Superior temporal gyrus (tissue), 1 donor: ENCODE data around the gene MAU2.
"Not testable (repeated sequence)": the region's sequence is repeated elsewhere in the genome, so short reads cannot be mapped to it uniquely, and the experiment has no call there.

Experiments used
- DNase-seq: peaks from one replicate; pipeline ENCODE4 v3.0.0-alpha.2; 2016; ENCODE audit errors: extremely low spot score

Gene MAU2

DNA sequence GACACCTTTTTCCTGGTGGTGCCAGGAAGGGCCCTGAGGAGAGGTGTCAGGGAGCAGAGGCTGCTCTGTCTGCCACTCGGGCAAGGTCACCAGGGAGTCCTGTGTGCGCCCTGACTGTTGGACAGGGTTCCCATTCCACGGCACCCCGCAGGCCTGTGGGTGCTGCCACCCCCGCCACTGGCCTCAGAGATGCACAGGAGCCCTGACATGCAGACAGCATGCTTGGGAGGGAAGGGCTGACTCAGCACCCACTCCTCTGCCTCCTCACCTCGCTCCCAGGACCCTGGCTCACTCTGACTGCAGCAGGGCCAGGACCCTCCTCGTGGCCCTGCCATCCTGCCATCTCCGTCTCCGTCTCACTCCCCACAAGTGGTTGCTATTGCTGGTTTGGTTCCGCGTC, 25.3 kb downstream of the MAU2 start:
- no peak for DNase-seq

DNA sequence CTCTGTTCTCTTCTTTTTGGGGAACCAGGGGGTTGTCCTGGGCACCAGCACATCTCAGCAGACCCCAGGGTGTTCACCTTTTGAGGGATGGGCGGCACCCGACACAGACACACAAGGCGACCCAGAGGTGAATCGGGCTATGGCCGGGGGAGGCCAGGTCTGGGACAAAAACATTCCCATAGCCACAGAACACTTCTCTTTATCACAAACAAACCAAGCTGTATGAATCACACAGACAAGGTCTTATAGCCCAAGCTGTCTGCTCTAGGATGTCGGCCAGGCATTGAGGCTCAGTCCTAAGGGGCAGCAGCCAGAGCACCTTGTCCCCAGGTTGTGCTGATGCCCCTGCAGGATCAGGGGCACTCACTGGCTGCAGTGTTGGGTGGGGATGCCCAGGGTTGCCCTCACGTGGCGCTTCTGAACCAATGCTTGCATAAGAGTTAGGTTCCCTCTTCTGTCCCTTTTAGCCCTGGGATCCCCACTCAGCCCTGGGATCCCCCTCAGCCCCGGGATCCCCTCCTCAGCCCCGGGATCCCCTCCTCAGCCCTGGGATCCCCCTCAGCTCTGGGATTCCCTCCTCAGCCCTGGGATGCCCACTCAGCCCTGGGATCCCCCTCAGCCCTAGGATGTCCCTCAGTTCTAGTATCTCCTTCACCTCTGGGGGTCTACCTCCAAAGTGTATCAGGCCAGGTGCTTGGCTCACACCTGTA, 26.9 kb downstream of the MAU2 start:
- no peak for DNase-seq

DNA sequence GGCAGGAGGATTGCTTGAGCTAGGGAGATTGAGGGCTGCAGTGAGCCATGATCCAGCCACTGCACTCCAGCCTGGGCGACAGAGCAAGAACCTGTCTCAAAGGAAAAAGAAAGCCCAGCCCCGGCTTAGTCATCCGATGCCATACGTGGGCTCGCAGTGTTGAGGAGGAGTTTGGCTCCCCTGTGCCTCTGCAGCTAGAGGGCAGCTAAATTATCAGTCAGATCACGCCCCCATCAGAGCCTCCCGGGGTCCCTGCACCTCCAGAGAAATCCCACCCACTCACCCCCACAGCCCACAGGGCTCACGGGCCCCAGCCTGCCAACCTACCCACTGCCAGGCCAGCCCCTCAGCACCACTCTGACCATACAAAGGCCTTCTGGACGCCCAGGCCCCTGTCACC, 27.6 kb downstream of the MAU2 start:
- no peak for DNase-seq

DNA sequence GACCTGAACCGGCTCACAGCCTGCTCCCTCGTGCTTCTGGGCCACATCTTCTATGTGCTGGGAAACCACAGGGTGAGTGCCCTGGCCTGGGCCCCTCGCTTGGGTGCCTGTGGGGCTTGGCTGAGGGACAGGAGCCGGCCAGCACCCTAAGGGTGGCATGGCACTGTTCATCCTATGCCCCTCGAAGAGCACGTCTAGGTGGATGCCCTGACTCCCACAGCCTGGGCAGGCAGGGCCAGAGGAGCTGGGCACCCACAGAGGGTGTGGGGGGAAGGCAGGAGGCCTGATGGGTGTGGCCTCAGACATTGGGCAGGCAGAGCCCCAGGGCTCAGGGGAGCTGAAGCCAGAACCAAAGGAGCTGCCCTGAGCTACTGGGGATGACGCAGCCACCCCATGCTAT, 28.7 kb downstream of the MAU2 start:
- no peak for DNase-seq

DNA sequence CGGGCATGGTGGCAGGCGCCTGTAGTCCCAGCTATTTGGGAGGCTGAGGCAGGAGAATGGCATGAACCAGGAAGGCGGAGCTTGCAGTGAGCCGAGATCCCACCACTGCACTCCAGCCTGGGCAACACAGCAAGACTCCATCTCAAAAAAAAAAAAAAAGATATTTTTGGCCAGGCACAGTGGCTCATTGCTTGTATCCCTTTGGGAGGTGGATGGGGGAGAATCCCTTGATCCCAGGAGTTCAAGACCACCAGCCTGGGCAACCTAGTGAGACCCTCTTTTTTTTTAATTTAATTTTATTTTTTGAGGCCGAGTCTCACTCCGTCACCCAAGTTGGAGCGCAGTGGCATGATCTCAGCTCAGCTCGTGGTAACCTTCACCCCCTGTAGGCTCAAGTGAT, 30.1 kb downstream of the MAU2 start:
- not testable (repeated sequence) for DNase-seq

DNA sequence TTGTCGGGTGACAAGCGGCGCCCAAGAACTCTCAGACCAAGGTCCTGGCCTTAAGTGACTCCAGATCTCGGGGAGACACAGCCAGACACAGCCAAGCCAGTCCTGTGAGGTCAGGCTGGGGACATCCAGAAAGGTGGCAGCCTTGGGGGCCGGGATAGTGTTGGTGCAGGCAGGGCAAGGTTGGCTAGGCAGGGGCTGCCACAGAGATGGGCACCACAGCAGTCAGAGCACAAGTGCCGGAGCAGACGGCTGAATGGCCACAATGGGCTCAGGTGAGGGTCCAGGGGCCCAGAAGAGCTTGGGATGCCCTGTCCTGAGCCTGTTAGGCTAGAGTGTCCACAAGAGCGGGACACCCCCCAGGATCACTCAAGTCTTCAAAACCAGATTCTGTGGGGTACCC, 32.2 kb downstream of the MAU2 start:
- no peak for DNase-seq

DNA sequence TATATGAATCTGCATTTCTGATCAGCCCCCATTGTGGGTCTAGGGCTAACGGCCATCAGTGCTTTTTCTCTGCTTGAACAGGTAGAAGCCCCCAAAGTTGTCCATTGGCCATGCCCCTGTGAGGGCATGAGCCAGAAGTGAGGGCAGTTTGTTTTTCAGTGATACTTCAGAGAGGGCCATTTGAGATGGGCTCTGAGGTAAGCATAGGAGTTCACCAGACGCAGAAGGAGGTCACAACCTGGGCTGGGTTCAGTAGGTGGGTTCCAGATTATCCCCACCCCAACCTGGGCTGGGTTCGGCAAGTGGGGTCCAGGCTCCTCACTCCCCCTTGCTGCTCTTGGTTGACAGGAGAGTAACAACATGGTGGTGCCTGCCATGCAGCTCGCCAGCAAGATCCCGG, 33.4 kb downstream of the MAU2 start:
- no peak for DNase-seq

DNA sequence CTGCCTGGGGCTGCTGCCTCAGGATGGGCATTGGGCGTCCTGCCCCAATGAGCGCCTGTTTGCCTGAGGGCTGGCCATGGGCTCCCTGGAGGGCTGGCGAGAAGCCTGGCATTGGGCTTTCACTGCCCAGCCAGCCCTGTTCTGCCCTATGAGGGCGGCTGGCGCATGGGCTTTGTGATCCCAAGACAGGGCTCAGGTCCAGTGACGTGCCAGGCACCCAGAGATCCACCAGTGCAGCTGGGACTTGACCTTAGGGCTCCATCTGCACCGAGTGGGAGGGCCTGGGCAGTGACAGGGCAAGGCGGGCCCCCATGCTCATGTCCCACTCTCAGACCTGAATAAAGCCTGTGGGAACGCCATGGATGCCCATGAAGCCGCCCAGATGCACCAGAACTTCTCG, 34.3 kb downstream of the MAU2 start:
- DNase-seq: no peak

DNA sequence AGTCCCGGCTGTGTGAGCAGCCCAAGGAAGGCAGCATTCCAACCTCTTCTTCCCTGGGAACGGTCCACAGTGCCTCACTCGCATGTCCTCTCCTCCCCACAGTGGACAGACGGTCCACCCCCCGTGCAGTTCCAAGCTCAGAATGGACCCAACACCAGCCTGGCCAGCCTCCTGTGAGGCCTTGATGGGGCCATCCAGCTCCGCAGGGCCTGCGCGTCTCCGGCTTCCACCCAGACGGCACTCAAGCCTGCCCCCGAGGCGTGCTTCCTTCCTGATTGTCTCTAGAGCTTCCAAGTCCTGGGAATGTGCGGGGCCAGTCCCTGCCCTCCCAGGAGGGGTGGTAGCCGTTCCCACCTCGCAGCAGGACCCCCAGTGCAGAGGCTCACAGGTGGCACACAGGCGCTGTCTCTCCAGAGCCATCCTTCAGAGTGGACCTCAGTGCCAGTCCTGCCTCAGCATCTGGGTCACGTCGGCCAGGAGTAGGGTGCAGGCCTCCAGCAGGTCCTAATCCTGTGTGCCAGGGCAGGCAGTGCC, 35.0 kb downstream of the MAU2 start:
- no peak for DNase-seq

DNA sequence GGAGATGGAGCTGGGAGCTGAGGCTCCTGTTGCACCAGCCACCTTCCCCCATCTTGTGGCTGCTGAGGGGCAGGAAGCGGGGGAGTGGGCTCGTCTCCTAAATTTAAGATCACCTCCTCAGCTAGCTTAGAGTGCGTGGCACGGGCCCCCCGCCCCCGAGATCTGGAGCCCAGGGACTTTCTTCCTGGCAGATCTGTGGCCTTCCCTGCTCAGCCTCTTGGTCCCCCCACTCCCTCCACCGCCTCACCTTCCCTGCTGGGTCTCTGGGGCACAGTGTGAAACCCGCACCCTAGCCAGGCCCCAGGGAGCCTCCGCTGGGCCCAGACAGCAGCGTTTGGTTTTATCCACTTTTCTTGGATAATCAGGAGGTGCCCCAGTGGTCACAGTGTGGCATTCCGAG, 35.9 kb downstream of the MAU2 start:
- no peak for DNase-seq

DNA sequence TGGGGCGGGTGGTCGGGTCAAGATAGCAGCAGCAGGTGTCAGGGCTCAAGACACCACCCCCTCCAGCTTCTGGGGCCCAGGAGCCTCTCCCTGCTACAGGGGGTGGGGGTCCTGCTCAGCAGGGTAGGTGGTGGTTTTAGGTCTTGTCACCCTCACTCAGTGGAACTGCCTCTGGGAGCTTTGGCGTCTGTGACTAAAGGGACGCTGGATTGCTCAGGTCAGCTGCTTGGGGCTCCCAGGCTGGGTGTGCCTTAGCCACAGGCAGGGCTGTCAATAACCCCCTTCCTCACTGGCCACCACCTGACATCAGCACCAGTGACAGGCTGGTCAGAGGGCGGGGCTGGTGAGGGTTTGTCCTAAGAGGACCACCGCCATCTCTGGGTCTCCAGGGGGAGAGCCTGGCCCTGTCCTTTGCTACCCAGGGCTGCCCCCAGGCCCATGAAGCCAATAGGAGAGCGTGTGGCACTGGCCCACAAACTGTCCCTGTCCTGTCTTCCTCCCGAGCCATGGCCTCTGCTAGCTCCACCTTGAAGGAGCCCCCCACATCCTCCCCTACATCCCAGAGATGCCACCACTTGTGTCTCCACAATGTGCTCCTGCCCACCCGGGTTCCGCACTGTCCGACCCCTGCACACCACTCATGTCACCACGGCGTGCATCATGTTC, 36.4 kb downstream of the MAU2 start:
- no peak for DNase-seq

DNA sequence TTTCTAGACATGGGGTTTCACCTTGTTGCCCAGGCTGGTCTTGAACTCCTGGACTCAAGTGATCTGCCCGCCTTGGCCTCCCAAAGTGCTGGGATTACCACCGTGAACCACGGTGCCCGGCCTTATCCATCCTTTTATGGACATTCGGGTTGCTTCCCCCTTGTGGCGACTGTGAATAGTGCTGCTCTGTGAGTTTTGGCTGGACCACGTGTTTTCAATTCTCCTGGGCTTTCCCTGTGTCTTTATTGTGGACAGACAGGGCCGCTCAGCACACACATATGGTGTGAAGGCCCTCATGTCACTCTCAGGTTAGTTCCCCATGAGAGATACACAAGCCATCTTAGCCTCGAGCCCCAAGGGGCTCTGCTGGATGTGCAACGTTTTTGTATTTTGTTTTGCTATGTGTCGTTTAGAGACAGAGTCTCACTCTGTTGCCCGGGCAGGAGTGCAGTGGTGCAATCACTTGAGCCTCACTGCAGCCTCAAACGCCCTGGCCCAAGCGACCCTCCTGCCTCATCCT, 40.5 kb downstream of the MAU2 start:
- peak; percentile 87 for DNase-seq

DNA sequence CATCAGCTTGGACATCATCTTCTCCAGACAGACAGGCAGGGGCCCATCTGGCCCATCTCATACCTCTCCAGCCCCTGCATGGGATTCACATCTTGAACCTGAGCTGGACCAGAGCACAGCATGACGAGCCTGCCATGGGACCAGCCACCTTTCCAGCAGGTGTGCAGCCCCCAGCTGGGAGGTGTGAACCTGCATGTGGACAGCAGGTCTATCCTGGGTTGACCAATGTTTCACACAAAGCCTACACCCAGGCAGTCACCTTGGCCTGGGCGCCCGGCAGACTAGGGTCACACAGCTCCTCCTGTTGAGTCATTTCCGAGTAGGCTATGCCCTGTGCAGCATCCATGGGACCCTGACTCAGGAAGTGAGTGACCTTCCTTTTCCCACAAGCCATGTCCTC, 41.4 kb downstream of the MAU2 start:
- no peak for DNase-seq

DNA sequence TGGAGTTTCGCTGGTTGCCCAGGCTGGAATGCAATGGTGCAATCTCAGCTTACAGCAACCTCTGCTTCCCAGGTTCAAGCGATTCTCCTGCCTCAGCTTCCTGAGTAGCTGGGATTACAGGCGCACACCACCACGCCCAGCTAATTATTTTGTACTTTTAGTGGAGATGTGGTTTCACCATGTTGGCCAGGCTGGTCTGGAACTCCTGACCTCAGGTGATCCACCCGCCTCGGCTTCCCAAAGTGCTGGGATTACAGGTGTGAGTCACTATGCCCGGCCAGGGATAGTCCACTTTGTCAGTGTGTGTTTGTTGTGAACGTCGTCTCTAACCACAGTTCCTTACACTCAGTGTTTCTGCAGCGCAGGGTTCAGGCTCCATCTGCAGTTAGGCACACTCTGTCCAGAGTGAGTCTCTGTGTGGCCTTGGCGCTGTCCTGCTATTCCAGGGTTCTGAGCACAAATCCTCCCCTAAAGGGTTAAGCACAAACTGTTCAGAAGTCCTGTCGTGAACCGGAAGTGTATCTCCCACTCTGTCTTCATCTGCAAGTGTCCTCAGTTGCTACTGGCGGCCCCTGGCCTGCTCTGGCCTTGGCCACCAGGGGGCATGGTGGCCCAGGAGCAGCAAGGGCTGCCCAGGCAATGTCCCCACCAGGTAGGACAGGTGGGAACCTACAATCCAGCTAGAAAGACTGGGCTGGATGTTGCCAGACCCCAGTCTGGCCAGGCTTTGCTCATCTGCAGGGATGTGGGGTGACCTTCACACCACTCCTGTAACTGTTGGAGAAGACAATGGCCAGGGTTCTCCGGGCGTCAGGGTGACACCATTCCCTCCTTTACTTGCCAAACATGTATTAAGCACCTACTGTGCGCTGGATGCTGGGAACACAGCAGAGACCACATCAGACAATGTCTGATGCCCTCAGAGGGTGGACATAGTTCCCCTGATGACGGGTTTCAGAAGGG, 46.1 kb downstream of the MAU2 start:
- peak; percentile 55 for DNase-seq

DNA sequence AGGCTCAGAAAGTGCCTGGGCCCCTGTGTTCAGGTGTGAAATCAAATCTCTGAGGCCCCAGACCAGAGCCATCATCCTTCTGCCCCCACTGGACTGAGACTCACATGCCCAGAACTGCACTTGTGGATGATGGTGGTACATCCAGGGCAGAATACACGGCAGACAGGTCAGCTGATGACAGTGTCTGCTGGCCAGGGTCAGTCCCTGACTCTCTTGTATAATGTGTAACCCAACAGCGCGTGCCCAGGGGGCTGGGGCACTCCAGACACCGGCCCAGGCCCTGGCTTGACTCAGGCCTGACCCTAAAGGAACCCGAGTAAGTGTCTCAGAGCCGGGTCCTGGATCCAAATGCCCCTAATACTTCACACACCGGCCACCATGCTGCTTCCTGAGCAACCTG, 47.5 kb downstream of the MAU2 start:
- DNase-seq: no peak

DNA sequence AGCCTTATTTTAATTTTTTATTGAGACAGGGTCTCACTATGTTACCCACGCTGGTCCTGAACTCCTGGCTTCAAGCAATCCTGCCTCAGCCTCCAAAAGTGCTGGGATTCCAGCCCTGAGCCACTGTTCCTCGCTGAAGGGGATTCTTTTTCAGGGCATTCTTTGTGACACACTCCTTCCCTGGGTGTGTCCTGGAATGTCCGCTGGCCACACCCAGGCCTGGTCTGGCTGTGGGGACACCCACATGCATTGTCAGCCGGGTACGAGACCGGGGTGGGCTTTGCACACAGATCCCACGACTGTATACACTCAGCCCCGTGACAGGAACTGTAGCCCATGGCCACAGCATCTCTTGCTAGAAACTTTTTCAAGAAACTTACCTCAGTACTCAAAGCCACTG, 50.4 kb downstream of the MAU2 start:
- no peak for DNase-seq

DNA sequence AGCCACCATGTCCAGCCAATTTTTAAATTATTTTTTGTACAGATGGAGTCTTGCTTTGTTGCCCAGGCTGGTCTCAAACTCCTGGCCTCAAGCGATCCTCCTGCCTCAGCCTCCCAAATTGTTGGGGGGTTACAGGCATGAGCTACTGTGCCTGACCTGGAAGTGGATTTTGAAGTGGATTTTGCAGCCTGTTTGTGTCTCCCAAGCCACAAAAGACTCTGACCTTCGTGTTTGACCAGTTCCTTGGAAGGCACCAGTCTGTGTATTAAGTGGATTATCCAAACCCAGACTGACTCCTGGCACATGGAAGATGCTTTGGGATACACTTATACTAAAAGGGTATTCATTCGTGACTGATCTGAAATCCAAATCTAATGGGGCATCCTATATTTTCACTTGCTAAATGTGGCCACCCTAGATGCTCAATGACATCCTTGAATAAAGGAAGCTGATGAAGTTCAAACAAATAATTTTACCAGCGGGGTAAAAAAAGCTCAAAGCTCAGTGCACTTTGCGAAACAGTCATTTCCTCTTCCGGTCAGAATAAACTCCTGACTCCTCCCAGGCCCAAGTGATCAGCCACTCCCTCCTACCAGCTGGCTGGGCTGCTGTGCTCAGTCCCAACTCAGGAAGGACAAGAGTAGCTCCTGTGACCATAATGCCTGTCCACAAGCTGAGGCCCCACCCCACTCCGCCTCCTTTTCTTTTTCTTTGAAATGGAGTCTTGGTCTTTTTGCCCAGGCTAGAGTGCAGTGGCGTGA, 52.2 kb downstream of the MAU2 start:
- DNase-seq: no peak

DNA sequence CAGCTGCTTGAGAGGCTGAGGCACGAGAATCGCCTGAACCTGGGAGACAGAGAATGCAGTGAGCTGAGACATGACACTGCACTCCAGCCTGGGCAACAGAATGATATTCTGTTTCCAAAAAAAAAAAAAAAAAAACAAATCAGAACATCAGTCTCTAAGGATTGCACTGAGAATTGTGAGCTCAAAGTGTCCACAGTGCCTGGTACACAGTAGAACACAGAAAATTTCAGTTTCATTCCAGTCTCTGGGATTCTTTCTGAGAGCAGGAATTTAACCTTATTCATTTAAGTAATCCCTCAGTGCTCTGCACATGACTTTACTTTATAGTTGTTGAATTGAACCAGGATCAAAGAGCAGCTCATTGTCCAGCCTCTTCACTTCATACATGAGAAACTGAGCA, 58.9 kb downstream of the MAU2 start:
- DNase-seq: no peak

DNA sequence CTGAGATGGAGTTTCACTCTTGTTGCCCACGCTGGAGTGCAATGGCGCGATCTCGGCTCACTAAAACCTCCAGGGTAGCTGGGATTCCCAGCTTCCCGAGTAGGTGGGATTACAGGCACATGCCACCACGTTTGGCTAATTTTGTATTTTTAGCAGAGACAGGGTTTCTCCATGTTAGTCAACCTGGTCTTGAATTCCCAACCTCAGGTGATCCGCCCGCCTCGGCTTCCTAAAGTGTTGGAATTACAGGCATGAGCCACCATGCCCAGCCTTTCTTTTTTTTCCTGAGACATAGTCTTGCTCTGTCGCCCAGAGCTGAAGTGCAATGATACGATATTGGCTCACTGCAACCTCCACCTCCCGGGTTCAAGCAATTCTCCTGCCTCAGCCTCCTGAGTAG, 59.7 kb downstream of the MAU2 start:
- not testable (repeated sequence) for DNase-seq

DNA sequence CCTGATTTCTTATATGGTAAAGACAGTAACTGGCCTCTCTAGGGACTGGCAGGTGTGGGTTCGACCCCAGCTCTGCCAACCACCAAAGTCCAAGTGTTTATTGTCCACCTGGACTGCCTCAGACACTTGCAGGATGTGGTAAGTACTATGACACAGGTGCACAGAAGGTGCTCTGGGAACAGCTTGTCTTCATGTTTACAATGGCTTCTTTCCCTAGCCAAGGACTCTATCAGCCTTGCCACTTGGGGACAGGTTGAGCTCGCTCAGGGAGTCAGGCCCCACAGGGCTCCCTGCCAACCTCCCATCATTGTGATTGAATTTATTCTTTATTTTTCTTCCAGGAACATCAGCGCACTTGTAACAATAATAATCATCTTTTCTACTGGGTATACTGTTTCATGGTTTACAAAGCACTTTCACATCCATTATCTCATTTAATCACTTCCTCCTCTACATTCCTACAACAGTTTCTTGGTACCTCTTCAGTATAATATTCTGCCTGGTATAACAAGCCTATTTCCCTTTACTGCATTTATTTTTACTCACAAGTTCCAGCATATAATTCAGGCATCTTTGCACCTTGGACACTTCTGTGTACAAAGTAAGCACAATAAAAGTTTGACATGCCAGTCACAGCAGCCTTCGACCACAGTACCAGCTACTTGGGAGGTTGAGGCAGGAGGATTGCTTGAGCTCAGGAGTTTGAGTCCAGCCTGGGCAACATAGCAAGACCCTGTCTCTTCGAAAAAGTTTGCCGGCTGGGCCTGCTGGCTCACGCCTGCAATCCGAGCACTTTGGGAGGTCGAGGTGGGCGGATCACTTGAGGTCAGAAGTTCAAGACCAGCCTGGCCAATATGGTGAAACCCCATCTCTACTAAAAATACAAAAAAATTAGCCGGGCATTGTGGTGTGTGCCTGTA, 60.6 kb downstream of the MAU2 start:
- no peak for DNase-seq
